Endothelial cell (in vitro differentiated cells): ENCODE measurements around the gene TMEM184A. TPM values are rescaled to one million over a fixed set of nuclear protein-coding genes. Genes with fewer than 3 reads are reported as not detected.

ENCODE experiments used
- DNase-seq: peaks from one replicate; pipeline ENCODE4 v3.0.0; 2021; ENCODE audit warnings: low spot score
- H3K27ac Mint-ChIP-seq: one replicate; pipeline ENCODE4 v1.8.0; 2021; ENCODE audit warnings: mixed read lengths, inconsistent platforms; ENCODE audit not compliant: unreplicated experiment
- H3K27me3 Mint-ChIP-seq: one replicate; pipeline ENCODE4 v1.8.0; 2021; ENCODE audit warnings: mild to moderate bottlenecking, moderate library complexity, mixed read lengths, inconsistent platforms; ENCODE audit not compliant: unreplicated experiment
- H3K36me3 Mint-ChIP-seq: one replicate; pipeline ENCODE4 v1.8.0; 2021; ENCODE audit warnings: mild to moderate bottlenecking, low read depth, mixed read lengths, inconsistent platforms; ENCODE audit not compliant: unreplicated experiment
- H3K4me1 Mint-ChIP-seq: one replicate; pipeline ENCODE4 v1.8.0; 2021; ENCODE audit warnings: mild to moderate bottlenecking, mixed read lengths, inconsistent platforms; ENCODE audit not compliant: unreplicated experiment
- H3K4me3 Mint-ChIP-seq: one replicate; pipeline ENCODE4 v1.8.0; 2021; ENCODE audit warnings: mild to moderate bottlenecking, mixed read lengths, inconsistent platforms; ENCODE audit not compliant: unreplicated experiment
- H3K9me3 Mint-ChIP-seq: one replicate; pipeline ENCODE4 v1.8.0; 2021; ENCODE audit warnings: mixed read lengths, inconsistent platforms; ENCODE audit not compliant: unreplicated experiment
- CTCF ChIP-seq: fragments of 200-600 bp; sonication (generic); IDR thresholded peaks from one replicate; pipeline ENCODE4 v1.5.0; 2021; ENCODE audit warnings: antibody characterized with exemption; ENCODE audit not compliant: unreplicated experiment
- total RNA-seq: library from RNA; stranded (reverse); fragmentation: NEBNext Ultra II Directional; extraction: Animal tissue kit (Norgen Biotek cat#: 25700); gene quantifications from one replicate; pipeline ENCODE4 v1.2.1, GENCODE V29; 2021; ENCODE audit not compliant: unreplicated experiment

TMEM184A gene
- total RNA-seq, 1 donor from 2014 or later: 0.21 TPM

GRCh38 chr7:1502845-1503244 is 53.2 kb downstream of the TMEM184A start:
- Mint-ChIP-seq H3K27ac (no peak overlapping the region), H3K4me1 (peaks cover 12% of the 10 kb centered on the region)

GRCh38 chr7:1501487-1502270 is 54.3 kb downstream of the TMEM184A start:
- H3K4me1 Mint-ChIP-seq: peaks cover 12% of the 10 kb centered on the region
- H3K4me3 Mint-ChIP-seq: peak overlapping the region; percentile 98
- DNase-seq: no peak
- no peak for TF ChIP-seq CTCF
- H3K27me3 Mint-ChIP-seq: peaks cover 4% of the 10 kb centered on the region
- no peaks in the 10 kb centered on the region for H3K9me3 Mint-ChIP-seq
- H3K27ac Mint-ChIP-seq: peak overlapping the region; percentile 30
- peaks cover 24% of the 10 kb centered on the region for H3K36me3 Mint-ChIP-seq

More at GRCh38 chr7:1502845-1503244, 53.2 kb downstream of the TMEM184A start:
- Mint-ChIP-seq H3K4me3 (peak overlapping the region; percentile 98), H3K27me3 (peaks cover 5% of the 10 kb centered on the region), H3K36me3 (peaks cover 22% of the 10 kb centered on the region), H3K9me3 (no peaks in the 10 kb centered on the region)
- DNase-seq: no peak
- no peak for TF ChIP-seq CTCF

- peaks cover 24% of the 10 kb centered on the region for H3K36me3 Mint-ChIP-seq
- no peak overlapping the region for H3K4me3 Mint-ChIP-seq
- H3K27me3 Mint-ChIP-seq: peaks cover 4% of the 10 kb centered on the region
- peaks cover 12% of the 10 kb centered on the region for H3K4me1 Mint-ChIP-seq
- H3K27ac Mint-ChIP-seq: no peak overlapping the region
- DNase-seq: no peak
- no peak for TF ChIP-seq CTCF
- H3K9me3 Mint-ChIP-seq: no peaks in the 10 kb centered on the region
Measured at GRCh38 chr7:1500064-1500807, 55.8 kb downstream of the TMEM184A start.

GRCh38 chr7:1499367-1500029 is 56.5 kb downstream of the TMEM184A start:
- no peak for TF ChIP-seq CTCF
- no peak for DNase-seq
- Mint-ChIP-seq H3K4me1 (peaks cover 12% of the 10 kb centered on the region), H3K27me3 (peaks cover 4% of the 10 kb centered on the region), H3K27ac (no peak overlapping the region), H3K9me3 (no peaks in the 10 kb centered on the region), H3K4me3 (no peak overlapping the region), H3K36me3 (peaks cover 24% of the 10 kb centered on the region)
